Measurements from ENCODE around the gene EMP1. TPM values are rescaled to one million over a fixed set of nuclear protein-coding genes. Genes with fewer than 3 reads are reported as not detected.

The EMP1 gene
- total RNA-seq, 6 experiments from 2014 or later, result 217 to 417 (median 356) TPM

DNA sequence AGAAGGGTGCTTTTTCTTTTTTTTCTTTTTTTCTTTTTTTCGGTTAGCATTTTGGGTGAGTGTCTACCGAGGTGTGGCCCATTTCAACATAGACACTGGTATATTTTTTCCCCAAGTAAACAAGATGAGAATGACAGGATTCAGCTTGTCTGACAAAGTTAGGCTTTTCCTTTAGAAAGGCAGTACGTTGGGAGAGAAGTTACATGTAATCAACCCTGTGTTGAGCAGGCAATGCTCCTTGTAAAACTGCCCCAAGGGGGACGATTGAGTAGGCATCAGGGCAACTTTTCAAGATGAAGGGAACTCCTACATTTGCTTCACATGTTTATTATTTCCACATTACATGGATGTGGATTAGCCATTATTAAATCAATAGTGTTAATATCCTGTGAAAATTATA, 1.7 kb downstream of the EMP1 start:
- peak overlapping the region; percentile 98 for H3K4me3 Mint-ChIP-seq
- H3K4me1 Mint-ChIP-seq (ENCODE audit: low read depth), result peaks cover 86% of the 10 kb centered on the region
- H3K36me3 Mint-ChIP-seq (ENCODE audit: low read depth), result peaks cover 59% of the 10 kb centered on the region
- peaks cover 16% of the 10 kb centered on the region for H3K27me3 Mint-ChIP-seq (ENCODE audit: insufficient read depth)
- peak overlapping the region; percentile 98 for H3K27ac Mint-ChIP-seq
- no peak for TF ChIP-seq CTCF (IDR thresholded peaks at IDR 0.05)
- no peak for DNase-seq
- H3K9me3 Mint-ChIP-seq, result no peaks in the 10 kb centered on the region

- peak overlapping the region; percentile 98 for H3K27ac Mint-ChIP-seq
- DNase-seq, result no peak
- peaks cover 16% of the 10 kb centered on the region for H3K27me3 Mint-ChIP-seq (ENCODE audit: insufficient read depth)
- H3K4me3 Mint-ChIP-seq, result peak overlapping the region; percentile 98
- H3K9me3 Mint-ChIP-seq, result no peaks in the 10 kb centered on the region
- peaks cover 65% of the 10 kb centered on the region for H3K36me3 Mint-ChIP-seq (ENCODE audit: low read depth)
- TF ChIP-seq CTCF (IDR thresholded peaks at IDR 0.05), result no peak
- peaks cover 86% of the 10 kb centered on the region for H3K4me1 Mint-ChIP-seq (ENCODE audit: low read depth)
These were observed 2.4 kb downstream of the EMP1 start for GRCh38 chr12:13198876-13199275.

DNA sequence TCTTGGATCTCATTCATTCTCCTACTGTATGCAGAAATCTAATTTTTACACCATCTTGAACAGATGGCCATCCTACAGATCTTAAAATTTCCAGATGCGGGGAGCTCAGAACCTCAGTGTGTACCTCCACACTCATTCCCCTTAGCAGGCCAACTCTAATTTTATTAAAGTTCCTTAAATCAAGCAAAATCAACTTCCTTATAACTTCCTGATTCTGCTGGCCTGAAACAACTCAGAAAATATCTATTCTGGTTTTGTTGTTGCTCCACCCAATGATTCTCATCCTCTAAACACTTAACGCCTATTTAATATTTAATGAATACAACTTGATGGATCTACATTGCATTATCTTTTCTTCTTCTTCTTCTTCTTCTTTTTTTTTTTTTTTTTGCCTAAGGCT, 3.1 kb downstream of the EMP1 start:
- Mint-ChIP-seq H3K36me3 (ENCODE audit: low read depth) (peaks cover 72% of the 10 kb centered on the region), H3K27me3 (ENCODE audit: insufficient read depth) (peaks cover 24% of the 10 kb centered on the region), H3K27ac (peak overlapping the region; percentile 98), H3K4me3 (peak overlapping the region; percentile 98), H3K9me3 (no peaks in the 10 kb centered on the region), H3K4me1 (ENCODE audit: low read depth) (peaks cover 86% of the 10 kb centered on the region)
- DNase-seq, result no peak
- no peak for TF ChIP-seq CTCF (IDR thresholded peaks at IDR 0.05)

DNA sequence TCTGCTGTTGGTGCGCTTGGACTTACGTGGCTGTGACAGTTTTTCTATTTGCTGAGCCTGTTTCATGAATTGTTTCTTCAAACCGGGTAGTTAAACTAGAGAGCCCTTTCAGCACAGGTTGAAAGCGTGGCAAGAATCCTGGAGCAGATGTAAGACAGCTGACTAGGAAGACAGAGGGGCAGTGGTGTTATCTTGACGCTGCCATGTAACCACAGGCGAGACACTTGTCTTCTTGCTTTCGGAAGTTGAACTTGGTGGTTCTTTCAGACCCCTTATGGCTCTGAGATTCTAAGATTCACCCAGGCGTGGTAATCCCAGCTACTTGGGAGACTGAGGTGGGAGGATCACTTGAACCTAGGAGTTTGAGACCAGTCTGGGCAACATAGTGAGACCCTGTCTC, 4.3 kb downstream of the EMP1 start:
- peak overlapping the region; percentile 98 for H3K27ac Mint-ChIP-seq
- peak overlapping the region; percentile 98 for H3K4me3 Mint-ChIP-seq
- no peak for TF ChIP-seq CTCF (IDR thresholded peaks at IDR 0.05)
- H3K4me1 Mint-ChIP-seq (ENCODE audit: low read depth), result peaks cover 86% of the 10 kb centered on the region
- no peaks in the 10 kb centered on the region for H3K9me3 Mint-ChIP-seq
- peaks cover 26% of the 10 kb centered on the region for H3K27me3 Mint-ChIP-seq (ENCODE audit: insufficient read depth)
- peaks cover 77% of the 10 kb centered on the region for H3K36me3 Mint-ChIP-seq (ENCODE audit: low read depth)
- no peak for DNase-seq

GRCh38 chr12:13203034-13203922, 6.8 kb downstream of the EMP1 start:
- Mint-ChIP-seq H3K4me3 (peak overlapping the region; percentile 64), H3K27ac (peak overlapping the region; percentile 98), H3K27me3 (ENCODE audit: insufficient read depth) (peaks cover 33% of the 10 kb centered on the region), H3K36me3 (ENCODE audit: low read depth) (peaks cover 74% of the 10 kb centered on the region), H3K4me1 (ENCODE audit: low read depth) (peaks cover 100% of the 10 kb centered on the region), H3K9me3 (no peaks in the 10 kb centered on the region)
- DNase-seq, result no peak
- TF ChIP-seq CTCF (IDR thresholded peaks at IDR 0.05), result peak; percentile 37; the same call in 1 of the 2 replicates
